ENCODE data around the gene OBP2A. TPM values are rescaled to one million over a fixed set of nuclear protein-coding genes. Genes with fewer than 3 reads are reported as not detected.

Gene OBP2A
- total RNA-seq, 1 experiment from 2014 or later, result not detected

- Mint-ChIP-seq H3K4me1 (no peaks in the 10 kb centered on the region; the same call in 1 of the 2 replicates), H3K27ac (no peak within 1 kb of the TSS), H3K36me3 (no peaks in the 10 kb centered on the region), H3K9me3 (no peaks in the 10 kb centered on the region), H3K27me3 (ENCODE audit: low read depth) (no peaks in the 10 kb centered on the region), H3K4me3 (no peak within 1 kb of the TSS)
- TF ChIP-seq ZNF232 (CRISPR knock-in tag; IDR thresholded peaks at IDR 0.05) (no peak), ZNF138 (CRISPR knock-in tag; conservative IDR thresholded peaks at IDR 0.05) (no peak), ELF4 (CRISPR knock-in tag; IDR thresholded peaks at IDR 0.05; ENCODE audit: low read depth) (no peak), ZNF121 (CRISPR knock-in tag; IDR thresholded peaks at IDR 0.05) (no peak), FOXJ3 (CRISPR knock-in tag; IDR thresholded peaks at IDR 0.05; ENCODE audit: borderline replicate concordance) (no peak), ZNF416 (CRISPR knock-in tag; IDR thresholded peaks at IDR 0.05) (no peak)
- TF ChIP-seq, protein P1, sequence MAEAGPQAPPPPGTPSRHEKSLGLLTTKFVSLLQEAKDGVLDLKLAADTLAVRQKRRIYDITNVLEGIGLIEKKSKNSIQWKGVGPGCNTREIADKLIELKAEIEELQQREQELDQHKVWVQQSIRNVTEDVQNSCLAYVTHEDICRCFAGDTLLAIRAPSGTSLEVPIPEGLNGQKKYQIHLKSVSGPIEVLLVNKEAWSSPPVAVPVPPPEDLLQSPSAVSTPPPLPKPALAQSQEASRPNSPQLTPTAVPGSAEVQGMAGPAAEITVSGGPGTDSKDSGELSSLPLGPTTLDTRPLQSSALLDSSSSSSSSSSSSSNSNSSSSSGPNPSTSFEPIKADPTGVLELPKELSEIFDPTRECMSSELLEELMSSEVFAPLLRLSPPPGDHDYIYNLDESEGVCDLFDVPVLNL (CRISPR knock-in tag; IDR thresholded peaks at IDR 0.05; ENCODE audit: borderline replicate concordance, low read depth), result no peak
- ChIA-PET POLR2A (no interaction called here), CTCF (no interaction called here)
- DNase-seq (ENCODE audit: low spot score) (no peak), ATAC-seq (no peak)
Observed at GRCh38 chr9:135561391-135562234, 15.7 kb downstream of the OBP2A start, which contains the start of gene PAEP. Gene PAEP, plus strand, starts transcription at chr9:135561756.

GRCh38 chr9:135562235-135562745 is 16.4 kb downstream of the OBP2A start:
- Mint-ChIP-seq H3K27me3 (ENCODE audit: low read depth) (no peaks in the 10 kb centered on the region), H3K9me3 (no peaks in the 10 kb centered on the region), H3K27ac (no peak overlapping the region), H3K4me3 (no peak overlapping the region), H3K36me3 (no peaks in the 10 kb centered on the region), H3K4me1 (no peaks in the 10 kb centered on the region; the same call in 1 of the 2 replicates)
- DNase-seq (ENCODE audit: low spot score), result no peak
- ChIA-PET POLR2A (no interaction called here), CTCF (no interaction called here)
- no peak for TF ChIP-seq ZBTB21 (CRISPR knock-in tag; IDR thresholded peaks at IDR 0.05; ENCODE audit: borderline replicate concordance)
- no peak for TF ChIP-seq SMAD4 (CRISPR knock-in tag; IDR thresholded peaks at IDR 0.05)
- TF ChIP-seq TCF7 (CRISPR knock-in tag; IDR thresholded peaks at IDR 0.05; ENCODE audit: low read depth), result no peak
- TF ChIP-seq USF2 (CRISPR knock-in tag; IDR thresholded peaks at IDR 0.05), result no peak
- TF ChIP-seq SOX15 (CRISPR knock-in tag; IDR thresholded peaks at IDR 0.05), result no peak
- TF ChIP-seq NFYB (CRISPR knock-in tag; conservative IDR thresholded peaks at IDR 0.05; ENCODE audit: low read depth), result no peak
- no peak for TF ChIP-seq OVOL2 (CRISPR knock-in tag; IDR thresholded peaks at IDR 0.05; ENCODE audit: borderline replicate concordance)
- ATAC-seq, result no peak

- H3K36me3 Mint-ChIP-seq, result no peaks in the 10 kb centered on the region
- H3K4me1 Mint-ChIP-seq, result no peaks in the 10 kb centered on the region; the same call in 1 of the 2 replicates
- ChIA-PET POLR2A (no interaction called here), CTCF (no interaction called here)
- no peak for ATAC-seq
- H3K27me3 Mint-ChIP-seq (ENCODE audit: low read depth), result no peaks in the 10 kb centered on the region
- no peak overlapping the region for H3K27ac Mint-ChIP-seq
- no peaks in the 10 kb centered on the region for H3K9me3 Mint-ChIP-seq
- DNase-seq (ENCODE audit: low spot score), result no peak
- H3K4me3 Mint-ChIP-seq, result no peak overlapping the region
- TF ChIP-seq ZBTB43 (CRISPR knock-in tag; IDR thresholded peaks at IDR 0.05), result no peak
- TF ChIP-seq MAX (CRISPR knock-in tag; IDR thresholded peaks at IDR 0.05), result no peak
- TF ChIP-seq ESRRA (CRISPR knock-in tag; IDR thresholded peaks at IDR 0.05; ENCODE audit: borderline replicate concordance), result no peak
- no peak for TF ChIP-seq USF2 (CRISPR knock-in tag; IDR thresholded peaks at IDR 0.05)
- no peak for TF ChIP-seq GTF2I (CRISPR knock-in tag; conservative IDR thresholded peaks at IDR 0.05)
- TF ChIP-seq, protein P2, sequence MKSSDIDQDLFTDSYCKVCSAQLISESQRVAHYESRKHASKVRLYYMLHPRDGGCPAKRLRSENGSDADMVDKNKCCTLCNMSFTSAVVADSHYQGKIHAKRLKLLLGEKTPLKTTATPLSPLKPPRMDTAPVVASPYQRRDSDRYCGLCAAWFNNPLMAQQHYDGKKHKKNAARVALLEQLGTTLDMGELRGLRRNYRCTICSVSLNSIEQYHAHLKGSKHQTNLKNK (CRISPR knock-in tag; IDR thresholded peaks at IDR 0.05), result no peak
- TF ChIP-seq, protein P3, sequence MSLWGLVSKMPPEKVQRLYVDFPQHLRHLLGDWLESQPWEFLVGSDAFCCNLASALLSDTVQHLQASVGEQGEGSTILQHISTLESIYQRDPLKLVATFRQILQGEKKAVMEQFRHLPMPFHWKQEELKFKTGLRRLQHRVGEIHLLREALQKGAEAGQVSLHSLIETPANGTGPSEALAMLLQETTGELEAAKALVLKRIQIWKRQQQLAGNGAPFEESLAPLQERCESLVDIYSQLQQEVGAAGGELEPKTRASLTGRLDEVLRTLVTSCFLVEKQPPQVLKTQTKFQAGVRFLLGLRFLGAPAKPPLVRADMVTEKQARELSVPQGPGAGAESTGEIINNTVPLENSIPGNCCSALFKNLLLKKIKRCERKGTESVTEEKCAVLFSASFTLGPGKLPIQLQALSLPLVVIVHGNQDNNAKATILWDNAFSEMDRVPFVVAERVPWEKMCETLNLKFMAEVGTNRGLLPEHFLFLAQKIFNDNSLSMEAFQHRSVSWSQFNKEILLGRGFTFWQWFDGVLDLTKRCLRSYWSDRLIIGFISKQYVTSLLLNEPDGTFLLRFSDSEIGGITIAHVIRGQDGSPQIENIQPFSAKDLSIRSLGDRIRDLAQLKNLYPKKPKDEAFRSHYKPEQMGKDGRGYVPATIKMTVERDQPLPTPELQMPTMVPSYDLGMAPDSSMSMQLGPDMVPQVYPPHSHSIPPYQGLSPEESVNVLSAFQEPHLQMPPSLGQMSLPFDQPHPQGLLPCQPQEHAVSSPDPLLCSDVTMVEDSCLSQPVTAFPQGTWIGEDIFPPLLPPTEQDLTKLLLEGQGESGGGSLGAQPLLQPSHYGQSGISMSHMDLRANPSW (CRISPR knock-in tag; conservative IDR thresholded peaks at IDR 0.05; ENCODE audit: low read depth), result no peak
- no peak for TF ChIP-seq OVOL2 (CRISPR knock-in tag; IDR thresholded peaks at IDR 0.05; ENCODE audit: borderline replicate concordance)
- no peak for TF ChIP-seq CREB1 (CRISPR knock-in tag; IDR thresholded peaks at IDR 0.05)
- no peak for TF ChIP-seq IRF1 (CRISPR knock-in tag; IDR thresholded peaks at IDR 0.05)
- no peak for TF ChIP-seq SP1 (CRISPR knock-in tag; conservative IDR thresholded peaks at IDR 0.05)
Observed at GRCh38 chr9:135563039-135563476, 17.1 kb downstream of the OBP2A start.

All from WTC11 (cell line).